Endothelial cell of umbilical vein (primary cell): ENCODE results near the gene AGBL4. TPM values are rescaled to one million over a fixed set of nuclear protein-coding genes. Genes with fewer than 3 reads are reported as not detected.

Source experiments
- BruUV-seq: library from RNA; stranded (reverse); fragments of 400-500 nt; replicated peaks from 2 replicates; lab custom pipeline; 2021; lab: Mats Ljungman, UMichigan
- CTCF ChIA-PET: fragments of 300-600, 350-600 bp; sonication (Branson Sonifier 250); formaldehyde crosslinking; loops from one replicate; lab custom pipeline; 2021; ENCODE audit warnings: antibody characterized with exemption, inconsistent platforms; lab: Charles Lee
- POLR2A ChIA-PET: fragments of 300-600, 350-600 bp; sonication (Branson Sonifier 250); formaldehyde crosslinking; loops from one replicate; lab custom pipeline; 2021; ENCODE audit warnings: antibody characterized with exemption, inconsistent platforms; lab: Charles Lee
- DNase-seq: peaks from one replicate; pipeline ENCODE4 v3.0.0-alpha.2; 2011; ENCODE audit warnings: low read depth, low spot score
- FAIRE-seq: peaks from 2 replicates; lab custom pipeline; 2011; peaks lifted over from hg19 to GRCh38; lab: Jason Lieb, UNC
- H2AFZ ChIP-seq: 2 replicates; pipeline ENCODE4 v1.6.0; 2012; ENCODE audit warnings: low read depth, low read length, control low read depth, inconsistent platforms
- H3K27ac ChIP-seq: 2 replicates; pipeline ENCODE4 v1.5.1; 2011; ENCODE audit warnings: low read depth, mild to moderate bottlenecking, control low read depth, low read length, moderate library complexity; ENCODE audit not compliant: insufficient read depth
- H3K27me3 ChIP-seq, 2 experiments: 2 replicates each; pipeline versions ENCODE4 v1.6.0 to v1.6.1; 2011; ENCODE audit warnings: low read length in 2 of 2, mixed read lengths in 1 of 2; ENCODE audit not compliant: control insufficient read depth in 2 of 2, insufficient read depth in 2 of 2
- H3K36me3 ChIP-seq, 2 experiments: 2 replicates in 1 of 2; 3 replicates in 1 of 2; pipeline ENCODE4 v1.5.1; 2011; ENCODE audit warnings: low read length in 2 of 2, mild to moderate bottlenecking in 1 of 2, moderate library complexity in 1 of 2; ENCODE audit not compliant: control insufficient read depth in 2 of 2, insufficient read depth in 2 of 2; ENCODE audit errors: extremely low read depth in 1 of 2
- H3K4me1 ChIP-seq: 3 replicates; pipeline ENCODE4 v1.5.1; 2011; ENCODE audit warnings: mild to moderate bottlenecking, low read length; ENCODE audit not compliant: control insufficient read depth, insufficient read depth; ENCODE audit errors: extremely low read depth
- H3K4me2 ChIP-seq: 2 replicates; pipeline ENCODE4 v1.6.1; 2011; ENCODE audit warnings: low read length, control low read depth, mixed read lengths; ENCODE audit not compliant: insufficient read depth
- H3K4me3 ChIP-seq, 3 experiments: fragments of 200-600 bp in 1 of 3; sonication (generic), shearing (Covaris generic) in 1 of 3; replicated peaks in 1 of 3; 2 replicates each; pipeline ENCODE4 v1.5.1; 2011 to 2016; ENCODE audit warnings: control low read depth in 3 of 3, low read length in 3 of 3, mild to moderate bottlenecking in 2 of 3, inconsistent platforms in 1 of 3, low read depth in 1 of 3, moderate library complexity in 1 of 3; ENCODE audit not compliant: insufficient read depth in 1 of 3
- H3K79me2 ChIP-seq: 2 replicates; pipeline ENCODE4 v1.6.0; 2012; ENCODE audit warnings: low read length, inconsistent platforms; ENCODE audit not compliant: control insufficient read depth, insufficient read depth
- H3K9ac ChIP-seq: replicated peaks from 2 replicates; pipeline ENCODE3; 2011; ENCODE audit warnings: low read length, control low read depth; ENCODE audit not compliant: insufficient read depth; ENCODE audit errors: extremely low read depth
- H3K9me1 ChIP-seq: replicated peaks from 3 replicates; pipeline ENCODE4 v1.6.0; 2011; ENCODE audit warnings: mild to moderate bottlenecking, low read length; ENCODE audit not compliant: control insufficient read depth, insufficient read depth; ENCODE audit errors: extremely low read depth
- H3K9me3 ChIP-seq: replicated peaks from 2 replicates; pipeline ENCODE4 v1.5.1; 2012; ENCODE audit warnings: low read length, inconsistent platforms; ENCODE audit not compliant: control insufficient read depth, insufficient read depth
- H4K20me1 ChIP-seq: replicated peaks from 2 replicates; pipeline ENCODE3; 2011; ENCODE audit warnings: mild to moderate bottlenecking, low read length; ENCODE audit not compliant: control insufficient read depth, insufficient read depth; ENCODE audit errors: extremely low read depth
- EZH2 ChIP-seq: IDR thresholded peaks from 2 replicates; pipeline ENCODE4 v1.6.1; 2012; ENCODE audit warnings: borderline replicate concordance, low read depth, mild to moderate bottlenecking, moderate library complexity, low read length, inconsistent platforms; ENCODE audit not compliant: severe bottlenecking
- FOS ChIP-seq: IDR thresholded peaks from 2 replicates; pipeline ENCODE4 v1.6.1; 2011; ENCODE audit warnings: mild to moderate bottlenecking, low read length, moderate library complexity, borderline replicate concordance; ENCODE audit not compliant: insufficient read depth
- GATA2 ChIP-seq: IDR thresholded peaks from 2 replicates; pipeline ENCODE4 v1.7.0; 2011; ENCODE audit warnings: low read depth, mild to moderate bottlenecking, moderate library complexity, mixed read lengths, low read length; ENCODE audit not compliant: insufficient read length, insufficient read depth
- JUN ChIP-seq: IDR thresholded peaks from 2 replicates; pipeline ENCODE4 v1.6.1; 2011; ENCODE audit warnings: borderline replicate concordance, low read depth; ENCODE audit not compliant: insufficient read length, insufficient read depth
- MYC ChIP-seq: IDR thresholded peaks from one replicate; pipeline ENCODE4 v1.6.1; 2011; ENCODE audit warnings: mild to moderate bottlenecking, low read depth, low read length
- POLR2A ChIP-seq: IDR thresholded peaks from 2 replicates; pipeline ENCODE4 v1.6.1; 2012; ENCODE audit warnings: low read depth, mild to moderate bottlenecking, control low read depth, low read length
- POLR2AphosphoS5 ChIP-seq: IDR thresholded peaks from 2 replicates; pipeline ENCODE4 v1.6.1; 2012; ENCODE audit warnings: low read depth, mild to moderate bottlenecking, control low read depth, low read length, moderate library complexity; ENCODE audit not compliant: insufficient read depth
- dilution Hi-C: fragments of 300-500 bp; cut with MboI; formaldehyde crosslinking; loops from one replicate; pipeline ENCODE4 v1.15.0; 2019; ENCODE audit warnings: low sequenced_read_pairs; ENCODE audit not compliant: extremely low pct_ligation_motif_present
- intact Hi-C: fragments of 100-400 bp; cut with micrococcal nuclease; formaldehyde crosslinking; loops from one replicate; pipeline ENCODE4 v1.10.0; 2022
- polyA plus RNA-seq, 4 experiments: library from polyadenylated mRNA; depleted of rRNA in 3 of 4; stranded (reverse) in 3 of 4; unstranded in 1 of 4; fragments of >200 nt; gene quantifications; 2 replicates each; pipeline versions ENCODE4 v1.2.1 to v1.2.3, GENCODE V29; 2011 to 2012; ENCODE audit warnings: missing spikeins in 1 of 4
- total RNA-seq: library from RNA; stranded (reverse); gene quantifications from 2 replicates; pipeline ENCODE4 v1.2.3, GENCODE V29; 2021
- TF ChIP-seq, protein P1 (sequence below), 2 donors: IDR thresholded peaks; 1 replicate in 1 of 2; 2 replicates in 1 of 2; pipeline ENCODE4 v1.5.1; 2011; ENCODE audit warnings: low read length in 2 of 2, mild to moderate bottlenecking in 2 of 2, moderate library complexity in 2 of 2, control low read depth in 1 of 2, inconsistent platforms in 1 of 2, low read depth in 1 of 2; ENCODE audit not compliant: insufficient read depth in 1 of 2; ENCODE audit errors: extremely low read depth in 1 of 2
- TF ChIP-seq, protein P2 (sequence below): IDR thresholded peaks from 2 replicates; pipeline ENCODE4 v1.6.1; 2011; ENCODE audit not compliant: insufficient read depth, insufficient read length

The AGBL4 gene
- total and polyA plus RNA-seq, 2 donors (not counting 3 experiments of a cell fraction or from before 2014, with no cell fraction given): not detected

DNA sequence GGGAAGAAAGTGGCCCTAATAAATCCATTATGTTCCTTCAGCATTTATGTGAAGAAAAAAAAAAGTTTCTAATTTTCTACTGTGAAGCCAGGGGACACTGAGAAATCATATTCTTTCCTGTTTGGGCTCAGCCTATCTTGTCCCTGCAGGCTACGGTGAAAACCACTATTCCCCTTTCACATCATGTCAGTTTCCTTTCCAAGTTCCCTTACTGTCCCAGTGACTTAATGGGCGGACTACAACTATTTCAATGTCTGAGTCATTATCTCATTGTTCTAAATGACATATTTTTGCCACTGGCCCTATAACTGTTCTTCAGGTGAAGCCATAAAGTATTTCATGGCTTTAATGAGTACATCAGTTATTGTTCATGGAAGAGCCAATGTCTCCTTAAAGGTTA lies 1175.7 kb downstream of the AGBL4 start:
- H3K9me3 ChIP-seq: no peaks in the 10 kb centered on the region
- H3K4me1 ChIP-seq: no peaks in the 10 kb centered on the region
- H3K36me3 ChIP-seq: no peaks in the 10 kb centered on the region
- no peak for DNase-seq
- no peak overlapping the region for H3K4me3 ChIP-seq
- H3K4me2 ChIP-seq: no peak overlapping the region
- BruUV-seq: no TSS peak
- dilution Hi-C loops: no loop called here
- H2AFZ ChIP-seq: no peak overlapping the region
- H3K27ac ChIP-seq: no peak overlapping the region
- FAIRE-seq: no peak
- no peaks in the 10 kb centered on the region for H4K20me1 ChIP-seq
- no peak overlapping the region for H3K9ac ChIP-seq
- no peaks in the 10 kb centered on the region for H3K79me2 ChIP-seq
- H3K9me1 ChIP-seq: no peaks in the 10 kb centered on the region
- CTCF ChIA-PET: no interaction called here
- TF ChIP-seq MYC (no peak), GATA2 (no peak), FOS (no peak), POLR2A (no peak), POLR2AphosphoS5 (no peak), JUN (no peak), EZH2 (no peak)
- TF ChIP-seq, protein P1, sequence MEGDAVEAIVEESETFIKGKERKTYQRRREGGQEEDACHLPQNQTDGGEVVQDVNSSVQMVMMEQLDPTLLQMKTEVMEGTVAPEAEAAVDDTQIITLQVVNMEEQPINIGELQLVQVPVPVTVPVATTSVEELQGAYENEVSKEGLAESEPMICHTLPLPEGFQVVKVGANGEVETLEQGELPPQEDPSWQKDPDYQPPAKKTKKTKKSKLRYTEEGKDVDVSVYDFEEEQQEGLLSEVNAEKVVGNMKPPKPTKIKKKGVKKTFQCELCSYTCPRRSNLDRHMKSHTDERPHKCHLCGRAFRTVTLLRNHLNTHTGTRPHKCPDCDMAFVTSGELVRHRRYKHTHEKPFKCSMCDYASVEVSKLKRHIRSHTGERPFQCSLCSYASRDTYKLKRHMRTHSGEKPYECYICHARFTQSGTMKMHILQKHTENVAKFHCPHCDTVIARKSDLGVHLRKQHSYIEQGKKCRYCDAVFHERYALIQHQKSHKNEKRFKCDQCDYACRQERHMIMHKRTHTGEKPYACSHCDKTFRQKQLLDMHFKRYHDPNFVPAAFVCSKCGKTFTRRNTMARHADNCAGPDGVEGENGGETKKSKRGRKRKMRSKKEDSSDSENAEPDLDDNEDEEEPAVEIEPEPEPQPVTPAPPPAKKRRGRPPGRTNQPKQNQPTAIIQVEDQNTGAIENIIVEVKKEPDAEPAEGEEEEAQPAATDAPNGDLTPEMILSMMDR (IDR thresholded peaks at IDR 0.05; ENCODE audit: extremely low read depth in 1 of 2, insufficient read depth in 1 of 2, low read depth in 1 of 2, low read length in 2 of 2): no peak
- TF ChIP-seq, protein P2, sequence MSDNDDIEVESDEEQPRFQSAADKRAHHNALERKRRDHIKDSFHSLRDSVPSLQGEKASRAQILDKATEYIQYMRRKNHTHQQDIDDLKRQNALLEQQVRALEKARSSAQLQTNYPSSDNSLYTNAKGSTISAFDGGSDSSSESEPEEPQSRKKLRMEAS: no peak
- H3K27me3 ChIP-seq: no peaks in the 10 kb centered on the region
- intact Hi-C loops: no loop called here
- POLR2A ChIA-PET: no interaction called here
